ENCODE measurements around the gene DHX16.

DHX16 gene

DNA sequence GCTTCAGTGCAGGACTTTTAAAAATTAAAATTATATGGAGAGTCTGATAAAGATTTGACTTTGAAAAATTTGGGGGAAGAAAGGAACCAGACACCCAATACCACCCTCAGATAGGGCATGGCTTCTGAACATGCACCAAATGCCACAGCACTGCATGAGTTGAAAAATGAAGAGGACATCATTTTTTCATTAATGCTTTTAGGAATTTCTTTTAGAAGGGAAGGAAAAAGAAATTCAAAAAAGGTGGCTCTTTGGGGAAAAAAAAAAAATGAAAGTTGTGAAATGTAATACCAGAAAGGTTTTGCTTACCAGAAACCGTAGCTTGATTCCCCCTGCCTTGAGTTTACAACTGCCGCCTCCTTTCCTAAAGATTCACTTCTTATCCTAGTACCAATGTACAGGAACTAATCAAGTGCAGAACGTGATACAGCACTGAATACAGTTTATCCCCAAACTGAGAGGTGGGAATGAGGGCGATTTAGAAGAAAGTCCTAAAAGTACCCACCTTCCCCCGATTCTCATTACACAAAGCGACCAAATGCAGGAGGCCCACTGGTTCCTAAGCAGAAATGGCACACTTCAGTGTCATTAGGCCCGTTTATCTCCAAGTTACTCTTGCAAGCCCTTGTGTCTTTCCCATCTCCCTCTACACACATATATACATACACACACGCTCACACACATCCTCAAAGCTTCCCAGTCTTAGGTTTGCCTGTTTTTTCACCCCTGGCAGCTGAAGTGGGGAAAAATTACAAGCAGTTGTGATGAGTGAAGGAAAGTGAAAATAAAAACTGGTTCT, 58.6 kb downstream of the DHX16 start:
- TF ChIP-seq CTCF (conservative IDR thresholded peaks at IDR 0.05; ENCODE audit: low read length): no peak
- peak; percentile 23 for DNase-seq (ENCODE audit: low read depth)

GRCh38 chr6:30613251-30614043, 59.4 kb downstream of the DHX16 start:
- DNase-seq (ENCODE audit: low read depth): no peak

More for the DNA sequence above, 58.6 kb downstream of the DHX16 start:
- H3K4me3 ChIP-seq (ENCODE audit: low read length): peak overlapping the region; percentile 98

DNA sequence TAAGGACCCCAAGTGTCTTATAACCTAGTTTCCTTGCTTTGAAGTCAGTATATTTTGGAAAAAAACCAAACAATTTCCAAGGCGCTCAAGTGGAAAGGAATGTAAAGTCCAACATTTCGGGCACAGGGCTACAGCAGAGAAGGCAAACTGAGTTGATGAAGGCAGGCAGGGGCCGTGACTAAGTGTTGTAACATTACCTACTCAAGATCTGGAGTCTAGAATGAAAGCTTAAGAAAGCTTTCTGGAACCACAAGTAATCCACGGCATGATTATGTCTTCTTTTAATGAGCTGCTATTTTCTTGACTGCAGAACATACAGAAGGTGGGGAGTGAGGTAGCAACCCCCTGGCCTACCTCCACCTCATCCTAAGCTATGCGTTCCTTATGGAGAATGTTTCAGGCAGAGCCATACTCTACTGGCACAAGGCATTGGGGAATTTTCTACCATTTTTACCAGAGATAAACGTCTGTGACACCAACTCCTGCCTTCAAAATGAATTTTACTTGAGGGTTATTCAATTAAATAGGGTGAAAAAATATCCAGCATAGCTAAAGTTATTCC, 60.0 kb downstream of the DHX16 start:
- DNase-seq (ENCODE audit: low read depth): peak; percentile 61
- no peak for TF ChIP-seq CTCF (conservative IDR thresholded peaks at IDR 0.05; ENCODE audit: low read length)
- H3K4me3 ChIP-seq (ENCODE audit: low read length): no peak overlapping the region

More at GRCh38 chr6:30613251-30614043, 59.4 kb downstream of the DHX16 start:
- TF ChIP-seq CTCF (conservative IDR thresholded peaks at IDR 0.05; ENCODE audit: low read length): no peak
- no peak overlapping the region for H3K4me3 ChIP-seq (ENCODE audit: low read length)

- DNase-seq (ENCODE audit: low read depth): peak; percentile 49
- peak; percentile 55 for TF ChIP-seq CTCF (conservative IDR thresholded peaks at IDR 0.05; ENCODE audit: low read length)
- H3K4me3 ChIP-seq (ENCODE audit: low read length): no peak overlapping the region
Observed at GRCh38 chr6:30612213-30612612, 60.6 kb downstream of the DHX16 start.

- TF ChIP-seq CTCF (conservative IDR thresholded peaks at IDR 0.05; ENCODE audit: low read length): no peak
- no peak overlapping the region for H3K4me3 ChIP-seq (ENCODE audit: low read length)
- no peak for DNase-seq (ENCODE audit: low read depth)
Observed at GRCh38 chr6:30611856-30612194, 61.0 kb downstream of the DHX16 start.

DNA sequence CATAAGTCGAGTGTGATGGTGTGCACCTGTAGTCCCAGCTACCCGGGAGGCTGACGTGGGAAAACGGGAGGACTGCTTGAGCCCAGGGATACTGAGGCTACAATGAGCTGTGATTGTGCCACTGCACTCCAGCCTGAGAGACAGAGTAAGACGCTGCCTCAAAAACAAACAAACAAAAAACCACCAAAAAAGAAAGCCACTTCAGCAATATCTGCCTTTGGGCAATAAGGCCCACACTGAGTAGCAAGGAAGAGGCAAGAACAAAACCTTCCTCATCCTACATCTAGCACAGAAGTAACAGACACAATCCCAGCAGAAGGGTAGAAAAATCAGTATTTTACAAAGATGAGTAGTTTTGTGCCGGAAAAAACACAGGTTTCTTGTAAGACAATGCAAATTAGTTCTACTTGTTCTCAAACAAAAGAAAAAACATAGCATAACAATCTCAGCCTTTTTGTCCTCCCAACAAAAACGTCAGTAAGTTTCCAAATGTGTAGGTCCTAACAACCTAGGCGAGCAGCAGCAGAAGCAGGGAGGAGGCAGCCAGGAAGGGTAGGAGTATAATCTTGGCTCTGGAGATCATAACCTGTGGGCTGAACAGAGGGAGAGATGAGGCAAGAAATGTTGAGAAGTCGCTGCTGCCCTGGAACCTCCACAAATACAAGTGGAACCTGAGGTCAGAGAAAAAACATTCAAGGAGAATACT, 61.5 kb downstream of the DHX16 start:
- H3K4me3 ChIP-seq (ENCODE audit: low read length): no peak overlapping the region
- no peak for TF ChIP-seq CTCF (conservative IDR thresholded peaks at IDR 0.05; ENCODE audit: low read length)
- no peak for DNase-seq (ENCODE audit: low read depth)

Data from AG10803 (cell line).